ENCODE results near the gene SNHG17.

SNHG17 gene

GRCh38 chr20:38434770-38435554 is at the start of gene SNHG17:
Gene SNHG17, minus strand, starts transcription at chr20:38435328.
- TF ChIP-seq CTCF (conservative IDR thresholded peaks at IDR 0.05; ENCODE audit: low read depth, low read length): peak; percentile 100
- peak; percentile 76 for DNase-seq (ENCODE audit: low read depth)
- peak within 1 kb of the TSS; percentile 91 for H3K4me3 ChIP-seq (ENCODE audit: low read length)

GRCh38 chr20:38479596-38479995 is 44.5 kb upstream of the SNHG17 start:
- no peak overlapping the region for H3K4me3 ChIP-seq (ENCODE audit: low read length)
- no peak for DNase-seq (ENCODE audit: low read depth)
- no peak for TF ChIP-seq CTCF (conservative IDR thresholded peaks at IDR 0.05; ENCODE audit: low read depth, low read length)

GRCh38 chr20:38477747-38478146 is 42.6 kb upstream of the SNHG17 start:
- H3K4me3 ChIP-seq (ENCODE audit: low read length): no peak overlapping the region
- TF ChIP-seq CTCF (conservative IDR thresholded peaks at IDR 0.05; ENCODE audit: low read depth, low read length): no peak
- DNase-seq (ENCODE audit: low read depth): no peak

GRCh38 chr20:38473367-38473795 is 38.3 kb upstream of the SNHG17 start:
- TF ChIP-seq CTCF (conservative IDR thresholded peaks at IDR 0.05; ENCODE audit: low read depth, low read length): no peak
- DNase-seq (ENCODE audit: low read depth): peak; percentile 15

GRCh38 chr20:38472513-38473366 is 37.6 kb upstream of the SNHG17 start, which contains the start of gene RALGAPB:
Gene RALGAPB, plus strand, starts transcription at chr20:38472843. Its CDS starts 15,590 bp downstream, at chr20:38488433.
- TF ChIP-seq CTCF (conservative IDR thresholded peaks at IDR 0.05; ENCODE audit: low read depth, low read length): peak; percentile 56
- H3K4me3 ChIP-seq (ENCODE audit: low read length): peak within 1 kb of the TSS; percentile 84
- DNase-seq (ENCODE audit: low read depth): peak; percentile 92

More at GRCh38 chr20:38473367-38473795, 38.3 kb upstream of the SNHG17 start:
- H3K4me3 ChIP-seq (ENCODE audit: low read length): peak overlapping the region; percentile 84

- DNase-seq (ENCODE audit: low read depth): no peak
- H3K4me3 ChIP-seq (ENCODE audit: low read length): peak overlapping the region; percentile 84
- no peak for TF ChIP-seq CTCF (conservative IDR thresholded peaks at IDR 0.05; ENCODE audit: low read depth, low read length)
Observed at GRCh38 chr20:38471987-38472512, 36.9 kb upstream of the SNHG17 start.

Data from retinal pigment epithelial cell (primary cell).